Renal pelvis (tissue), 12 donors: Measurements from ENCODE around the gene RANBP9. TPM values are rescaled to one million over a fixed set of nuclear protein-coding genes. Genes with fewer than 3 reads are reported as not detected.

Experiments
- DNase-seq: peaks from one replicate; pipeline ENCODE4 v3.0.0-alpha.2; 2013
- long read RNA-seq, 16 experiments: transcript quantifications; one replicate each; lab custom pipeline, GENCODE V29; 2026
- polyA plus RNA-seq, 3 donors: library from polyadenylated mRNA; unstranded; fragments of 120-200 nt; gene quantifications; one replicate each; pipeline ENCODE4 v1.2.1, GENCODE V29; 2013; ENCODE audit not compliant: insufficient read length in 3 of 3

RANBP9 gene
- 10 to 100 TPM; 39.9 to 41.6 (median 39.9) TPM for polyA plus RNA-seq
- long read RNA-seq, donor 1, transcript RANBP9-201 (14 exons, 3,113 nt): major isoform, 6 of 6 reads
- long read RNA-seq, donor 1, partial matches to known transcripts: 0 of 6 reads
- long read RNA-seq, donor 1, other reads (novel, unspliced or antisense): 0 of 6 reads
- long read RNA-seq, donor 2, partial matches to known transcripts: 0 of 4 reads
- long read RNA-seq, donor 2, other reads (novel, unspliced or antisense): 0 of 4 reads
- long read RNA-seq, donor 3, partial matches to known transcripts: 0 of 2 reads
- long read RNA-seq, donor 3, other reads (novel, unspliced or antisense): 0 of 2 reads
- long read RNA-seq, donor 4, partial matches to known transcripts: 0 of 1 reads
- long read RNA-seq, donor 4, other reads (novel, unspliced or antisense): 0 of 1 reads
- long read RNA-seq, donor 5, partial matches to known transcripts: 0 of 1 reads
- long read RNA-seq, donor 5, other reads (novel, unspliced or antisense): 0 of 1 reads
- long read RNA-seq, donor 6, partial matches to known transcripts: 25 of 29 reads
- long read RNA-seq, donor 6, other reads (novel, unspliced or antisense): 0 of 29 reads
- long read RNA-seq, donor 7, partial matches to known transcripts: 0 of 4 reads
- long read RNA-seq, donor 7, other reads (novel, unspliced or antisense): 0 of 4 reads
- long read RNA-seq, donor 8, partial matches to known transcripts: 0 of 4 reads
- long read RNA-seq, donor 8, other reads (novel, unspliced or antisense): 0 of 4 reads
- long read RNA-seq, donor 9, partial matches to known transcripts: 0 of 3 reads
- long read RNA-seq, donor 9, other reads (novel, unspliced or antisense): 0 of 3 reads
- long read RNA-seq, donor 10, partial matches to known transcripts: 0 of 2 reads
- long read RNA-seq, donor 10, other reads (novel, unspliced or antisense): 0 of 2 reads
- long read RNA-seq, donor 11, partial matches to known transcripts: 0 of 3 reads
- long read RNA-seq, donor 11, other reads (novel, unspliced or antisense): 0 of 3 reads
- long read RNA-seq, donor 12, transcript RANBP9-202 (3 exons, 658 nt): major isoform, 6 of 43 reads
- long read RNA-seq, donor 12, transcript RANBP9-201 (14 exons, 3,113 nt): minor isoform, 5 of 43 reads
- long read RNA-seq, donor 12, partial matches to known transcripts: 32 of 43 reads
- long read RNA-seq, donor 12, other reads (novel, unspliced or antisense): 0 of 43 reads
- long read RNA-seq, donor 13, partial matches to known transcripts: 5 of 8 reads
- long read RNA-seq, donor 13, other reads (novel, unspliced or antisense): 0 of 8 reads
- long read RNA-seq, donor 14, transcript RANBP9-201 (14 exons, 3,113 nt): major isoform, 7 of 22 reads
- long read RNA-seq, donor 14, partial matches to known transcripts: 13 of 22 reads
- long read RNA-seq, donor 14, other reads (novel, unspliced or antisense): 0 of 22 reads
- long read RNA-seq, donor 15, transcript RANBP9-202 (3 exons, 658 nt): major isoform, 6 of 12 reads
- long read RNA-seq, donor 15, transcript RANBP9-201 (14 exons, 3,113 nt): major isoform, 6 of 12 reads
- long read RNA-seq, donor 15, partial matches to known transcripts: 0 of 12 reads
- long read RNA-seq, donor 15, other reads (novel, unspliced or antisense): 0 of 12 reads
- long read RNA-seq, donor 16, partial matches to known transcripts: 0 of 5 reads
- long read RNA-seq, donor 16, other reads (novel, unspliced or antisense): 0 of 5 reads

GRCh38 chr6:13711733-13712598 is at the start of gene RANBP9:
TSS of gene RANBP9 (minus strand) at chr6:13711835. CDS start at chr6:13711505, 330 bp downstream.
- peak; percentile 92 for DNase-seq

GRCh38 chr6:13760307-13761304 is 49.0 kb upstream of the RANBP9 start:
- DNase-seq: no peak

- DNase-seq: no peak
Observed at GRCh38 chr6:13759025-13759424, 47.4 kb upstream of the RANBP9 start.

GRCh38 chr6:13754644-13755043 is 43.0 kb upstream of the RANBP9 start:
- DNase-seq: no peak

GRCh38 chr6:13743736-13744127 is 32.1 kb upstream of the RANBP9 start:
- no peak for DNase-seq

GRCh38 chr6:13742961-13743735 is 31.5 kb upstream of the RANBP9 start:
- DNase-seq: no peak

- no peak for DNase-seq
Observed at GRCh38 chr6:13741365-13741764, 29.7 kb upstream of the RANBP9 start.

- no peak for DNase-seq
Observed at GRCh38 chr6:13735031-13735430, 23.4 kb upstream of the RANBP9 start.

- DNase-seq: peak; percentile 59
Observed at GRCh38 chr6:13733178-13733887, 21.7 kb upstream of the RANBP9 start.

- no peak for DNase-seq
Observed at GRCh38 chr6:13730704-13731103, 19.1 kb upstream of the RANBP9 start.

- no peak for DNase-seq
Observed at GRCh38 chr6:13729891-13730290, 18.3 kb upstream of the RANBP9 start.

- no peak for DNase-seq
Observed at GRCh38 chr6:13725570-13725969, 13.9 kb upstream of the RANBP9 start.

- no peak for DNase-seq
Observed at GRCh38 chr6:13725052-13725451, 13.4 kb upstream of the RANBP9 start.

- DNase-seq: no peak
Observed at GRCh38 chr6:13724182-13724581, 12.5 kb upstream of the RANBP9 start.

GRCh38 chr6:13722880-13723279 is 11.2 kb upstream of the RANBP9 start:
- no peak for DNase-seq

GRCh38 chr6:13718123-13718458 is 6.5 kb upstream of the RANBP9 start:
- no peak for DNase-seq

GRCh38 chr6:13716955-13717295 is 5.3 kb upstream of the RANBP9 start:
- no peak for DNase-seq
